Activated naive CD8-positive, alpha-beta T cell treated with anti-CD3 and anti-CD28 coated beads, Interleukin-2, amount 50 U/mL, for 24 hours (primary cell): ENCODE results near the gene TSPAN4.

Experiments
- ATAC-seq: fragments of 150-1000 bp; cut with Tn5 transposase; one replicate; pipeline ENCODE4 v1.10.0; 2021
- DNase-seq: peaks from one replicate; pipeline ENCODE4 v3.0.0; 2021
- H3K27ac Mint-ChIP-seq: one replicate; pipeline ENCODE4 v1.8.0; 2021; ENCODE audit warnings: mild to moderate bottlenecking, mixed read lengths
- H3K27me3 Mint-ChIP-seq: one replicate; pipeline ENCODE4 v1.8.0; 2021; ENCODE audit warnings: mixed read lengths
- H3K36me3 Mint-ChIP-seq: one replicate; pipeline ENCODE4 v1.8.0; 2021; ENCODE audit warnings: low read depth, mixed read lengths
- H3K4me1 Mint-ChIP-seq: one replicate; pipeline ENCODE4 v1.8.0; 2021; ENCODE audit warnings: mixed read lengths
- H3K4me3 Mint-ChIP-seq: one replicate; pipeline ENCODE4 v1.8.0; 2021; ENCODE audit warnings: mild to moderate bottlenecking, moderate library complexity, mixed read lengths
- H3K9me3 Mint-ChIP-seq: one replicate; pipeline ENCODE4 v1.8.0; 2021; ENCODE audit warnings: mixed read lengths

TSPAN4 gene

GRCh38 chr11:801097-801780 lies 41.4 kb upstream of the TSPAN4 start:
- no peak overlapping the region for H3K4me3 Mint-ChIP-seq
- ATAC-seq (no peak), DNase-seq (no peak)
- no peaks in the 10 kb centered on the region for H3K27me3 Mint-ChIP-seq
- H3K4me1 Mint-ChIP-seq: peaks cover 11% of the 10 kb centered on the region
- no peaks in the 10 kb centered on the region for H3K9me3 Mint-ChIP-seq
- no peaks in the 10 kb centered on the region for H3K36me3 Mint-ChIP-seq
- H3K27ac Mint-ChIP-seq: no peak overlapping the region

GRCh38 chr11:802018-802617 lies 40.5 kb upstream of the TSPAN4 start:
- H3K9me3 Mint-ChIP-seq: no peaks in the 10 kb centered on the region
- no peaks in the 10 kb centered on the region for H3K27me3 Mint-ChIP-seq
- H3K4me1 Mint-ChIP-seq: peaks cover 7% of the 10 kb centered on the region
- H3K4me3 Mint-ChIP-seq: no peak overlapping the region
- no peak for DNase-seq
- no peaks in the 10 kb centered on the region for H3K36me3 Mint-ChIP-seq
- ATAC-seq: no peak
- H3K27ac Mint-ChIP-seq: no peak overlapping the region

DNA sequence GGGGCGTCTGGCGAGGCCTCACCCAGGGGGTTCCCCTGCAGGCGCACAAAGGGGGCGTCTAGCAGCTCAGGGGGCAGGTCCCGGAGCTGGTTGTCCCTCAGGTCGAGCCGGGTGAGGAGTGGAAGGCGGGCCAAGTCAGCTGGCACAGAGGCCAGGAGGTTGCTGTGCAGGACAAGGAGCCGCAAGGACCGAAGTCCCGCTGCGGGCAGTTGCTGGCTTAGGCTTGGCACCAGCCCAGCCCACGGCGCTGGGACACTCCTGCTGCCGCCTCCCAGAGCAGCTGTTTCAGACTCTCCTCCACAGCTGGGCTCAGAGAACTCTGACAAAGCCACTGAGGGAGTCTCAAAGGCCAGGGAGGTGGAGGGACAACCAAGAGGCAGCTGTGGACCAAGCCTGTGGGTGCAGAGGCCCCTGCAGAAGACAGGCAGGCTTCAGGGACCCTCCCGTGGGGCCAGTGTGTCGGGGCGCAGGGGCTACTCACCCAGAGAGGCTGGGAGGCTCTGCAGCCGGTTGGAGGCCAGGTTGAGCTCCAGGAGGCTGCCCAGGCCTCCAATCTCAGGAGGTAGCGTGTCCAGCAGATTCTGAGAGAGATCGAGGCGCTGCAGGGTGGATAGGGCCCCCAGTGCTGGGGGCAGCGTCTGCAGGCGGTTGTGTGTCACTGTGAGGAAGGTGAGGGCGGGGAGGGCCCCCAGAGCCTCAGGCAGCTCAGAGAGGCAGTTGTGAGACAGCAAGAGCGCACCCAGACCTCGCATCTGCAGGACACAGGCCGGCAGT lies 39.8 kb upstream of the TSPAN4 start:
- H3K27me3 Mint-ChIP-seq: no peaks in the 10 kb centered on the region
- no peak overlapping the region for H3K27ac Mint-ChIP-seq
- peak overlapping the region; percentile 43 for H3K4me3 Mint-ChIP-seq

GRCh38 chr11:803467-803742 lies 39.2 kb upstream of the TSPAN4 start:
- no peaks in the 10 kb centered on the region for H3K9me3 Mint-ChIP-seq
- DNase-seq: no peak
- peaks cover 13% of the 10 kb centered on the region for H3K4me1 Mint-ChIP-seq
- peak overlapping the region; percentile 45 for H3K4me3 Mint-ChIP-seq
- no peak overlapping the region for H3K27ac Mint-ChIP-seq
- no peaks in the 10 kb centered on the region for H3K36me3 Mint-ChIP-seq
- no peak for ATAC-seq
- H3K27me3 Mint-ChIP-seq: no peaks in the 10 kb centered on the region

More for the DNA sequence above, 39.8 kb upstream of the TSPAN4 start:
- DNase-seq (no peak), ATAC-seq (no peak)
- H3K4me1 Mint-ChIP-seq: peaks cover 9% of the 10 kb centered on the region
- H3K36me3 Mint-ChIP-seq: no peaks in the 10 kb centered on the region
- no peaks in the 10 kb centered on the region for H3K9me3 Mint-ChIP-seq

DNA sequence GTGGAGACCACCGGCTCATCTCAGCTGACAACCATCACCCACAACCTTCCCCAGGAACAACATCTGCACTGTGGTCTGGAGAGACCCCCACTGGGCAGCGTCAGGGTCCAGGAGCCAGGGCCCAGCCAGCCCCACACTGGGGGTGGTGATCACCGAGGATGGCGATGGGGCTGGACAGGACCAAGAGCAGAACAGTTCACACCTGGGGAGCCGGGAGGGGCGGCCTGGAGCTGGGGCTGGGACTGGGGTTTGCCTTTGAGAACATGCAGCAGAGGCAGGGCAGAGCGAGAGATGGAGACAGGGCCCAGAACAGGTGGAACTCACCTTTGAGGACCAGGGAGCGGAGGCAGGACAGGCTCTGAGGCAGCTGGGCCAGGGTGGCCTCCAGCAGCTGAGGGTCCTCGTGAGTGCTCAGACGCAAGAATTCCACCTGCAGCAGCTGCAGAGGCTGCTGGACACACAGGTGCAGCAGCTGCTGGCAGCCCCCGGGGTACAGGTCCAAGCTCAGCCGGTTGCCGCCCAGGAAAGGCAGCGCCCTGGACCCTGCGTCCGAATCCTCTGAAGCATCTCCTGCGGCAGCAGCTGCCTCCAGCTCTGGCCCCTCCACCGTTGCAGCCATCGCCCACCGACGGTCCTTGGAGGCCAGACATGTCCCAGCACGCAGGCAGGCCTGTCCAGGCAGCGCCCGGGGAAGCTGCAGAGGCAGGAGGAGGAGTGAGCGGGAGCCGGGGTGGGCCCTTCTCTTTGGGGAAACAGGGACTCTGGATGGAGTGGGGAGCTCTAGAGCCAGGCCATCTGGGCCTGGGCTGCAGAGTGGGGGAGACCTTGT lies 38.7 kb upstream of the TSPAN4 start:
- Mint-ChIP-seq H3K36me3 (peaks cover 1% of the 10 kb centered on the region), H3K4me1 (peaks cover 19% of the 10 kb centered on the region), H3K9me3 (no peaks in the 10 kb centered on the region), H3K4me3 (peak overlapping the region; percentile 77), H3K27ac (peak overlapping the region; percentile 39), H3K27me3 (no peaks in the 10 kb centered on the region)
- ATAC-seq (no peak), DNase-seq (no peak)

GRCh38 chr11:804599-804964 lies 38.1 kb upstream of the TSPAN4 start:
- peak overlapping the region; percentile 39 for H3K27ac Mint-ChIP-seq
- H3K27me3 Mint-ChIP-seq: no peaks in the 10 kb centered on the region
- H3K4me3 Mint-ChIP-seq: peak overlapping the region; percentile 77
- DNase-seq (no peak), ATAC-seq (no peak)
- peaks cover 1% of the 10 kb centered on the region for H3K36me3 Mint-ChIP-seq
- peaks cover 21% of the 10 kb centered on the region for H3K4me1 Mint-ChIP-seq
- no peaks in the 10 kb centered on the region for H3K9me3 Mint-ChIP-seq

DNA sequence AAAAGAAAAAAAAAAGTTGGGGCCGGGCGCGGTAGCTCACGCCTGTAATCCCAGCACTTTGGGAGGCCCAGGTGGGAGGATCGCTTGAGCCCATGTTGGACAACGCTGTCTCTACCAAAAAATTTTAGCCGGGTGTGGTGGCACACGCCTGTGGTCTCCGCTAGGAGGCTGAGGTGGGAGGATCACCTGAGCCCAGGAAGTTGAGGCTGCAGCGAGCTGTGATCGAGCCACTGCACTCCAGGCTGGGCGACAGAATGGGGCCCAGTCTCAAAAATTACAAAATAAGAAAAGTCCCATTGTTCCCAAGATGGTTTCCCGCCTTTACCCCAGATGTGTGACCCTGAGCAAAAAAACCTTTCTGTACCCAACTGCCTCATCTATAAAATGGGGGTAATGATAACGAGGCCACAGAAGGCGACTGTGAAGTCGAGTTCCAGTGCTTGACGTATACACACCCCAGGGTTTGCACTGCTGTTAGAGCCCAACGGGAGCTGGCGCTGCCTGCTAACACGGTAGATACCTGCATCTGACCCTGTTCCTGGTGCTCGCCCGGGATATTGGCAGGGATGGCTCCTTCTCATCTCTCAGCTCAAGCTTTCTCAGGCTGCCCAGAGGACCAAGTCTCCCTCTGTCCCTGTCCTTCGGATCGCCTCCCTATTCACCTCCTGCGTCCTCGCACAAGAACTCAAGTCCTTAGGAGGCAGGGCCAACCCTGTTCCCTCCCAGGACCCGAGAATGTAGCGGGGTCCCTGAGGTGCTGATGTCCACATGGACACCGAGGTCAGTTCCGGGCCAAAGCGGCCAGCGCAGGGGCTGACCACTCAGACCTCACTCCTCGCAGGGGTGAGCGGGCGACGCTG lies 34.0 kb upstream of the TSPAN4 start:
- no peak for ATAC-seq
- Mint-ChIP-seq H3K4me3 (peak overlapping the region; percentile 93), H3K27ac (peak overlapping the region; percentile 98), H3K36me3 (peaks cover 36% of the 10 kb centered on the region), H3K4me1 (peaks cover 45% of the 10 kb centered on the region), H3K9me3 (no peaks in the 10 kb centered on the region), H3K27me3 (no peaks in the 10 kb centered on the region)
- no peak for DNase-seq

DNA sequence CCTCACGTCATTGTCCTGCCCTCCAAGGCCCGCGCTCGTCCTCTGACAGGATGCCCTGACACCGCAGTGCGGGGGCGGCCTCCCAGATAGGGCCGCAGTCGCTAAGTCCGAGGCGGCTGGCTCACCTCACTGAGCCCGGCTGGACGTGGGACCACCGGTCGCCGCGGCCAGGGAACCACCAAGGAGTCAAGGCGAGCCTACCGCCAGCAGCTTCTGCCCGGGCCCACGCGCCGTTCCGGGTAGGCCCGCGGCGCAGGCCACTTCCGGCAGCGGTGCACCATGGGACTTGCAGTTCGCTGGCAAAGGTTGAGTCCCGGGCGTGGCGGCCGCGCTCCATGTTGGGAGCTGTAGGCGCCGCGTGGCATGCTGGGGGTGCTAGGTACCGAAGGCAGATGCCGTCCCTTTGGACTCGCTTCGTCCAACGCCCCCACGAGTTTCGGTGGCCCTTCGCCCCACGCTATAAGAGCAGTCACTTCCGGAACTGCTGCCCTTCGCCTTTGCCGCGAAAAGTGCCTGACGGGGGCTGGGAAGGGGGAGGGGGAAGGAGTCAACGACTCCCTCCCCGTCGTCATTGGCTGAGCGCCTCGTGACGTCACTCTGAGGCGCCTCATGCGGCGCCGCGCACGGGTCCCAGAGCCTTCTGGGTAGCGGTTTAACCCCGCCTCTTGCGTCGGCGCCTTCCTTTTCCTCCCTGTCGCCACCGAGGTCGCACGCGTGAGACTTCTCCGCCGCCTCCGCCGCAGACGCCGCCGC lies 33.2 kb upstream of the TSPAN4 start, which contains the start of gene RPLP2:
Gene RPLP2, plus strand, starts transcription at position 681 of the 753 bp plus-strand sequence. CDS start 268 bp downstream, outside the sequence.
- peak within 1 kb of the TSS; percentile 93 for H3K4me3 Mint-ChIP-seq
- H3K27me3 Mint-ChIP-seq: no peaks in the 10 kb centered on the region
- ATAC-seq (peak; percentile 80), DNase-seq (peak; percentile 99)
- no peaks in the 10 kb centered on the region for H3K9me3 Mint-ChIP-seq
- peaks cover 42% of the 10 kb centered on the region for H3K4me1 Mint-ChIP-seq
- peaks cover 39% of the 10 kb centered on the region for H3K36me3 Mint-ChIP-seq
- peak within 1 kb of the TSS; percentile 98 for H3K27ac Mint-ChIP-seq

DNA sequence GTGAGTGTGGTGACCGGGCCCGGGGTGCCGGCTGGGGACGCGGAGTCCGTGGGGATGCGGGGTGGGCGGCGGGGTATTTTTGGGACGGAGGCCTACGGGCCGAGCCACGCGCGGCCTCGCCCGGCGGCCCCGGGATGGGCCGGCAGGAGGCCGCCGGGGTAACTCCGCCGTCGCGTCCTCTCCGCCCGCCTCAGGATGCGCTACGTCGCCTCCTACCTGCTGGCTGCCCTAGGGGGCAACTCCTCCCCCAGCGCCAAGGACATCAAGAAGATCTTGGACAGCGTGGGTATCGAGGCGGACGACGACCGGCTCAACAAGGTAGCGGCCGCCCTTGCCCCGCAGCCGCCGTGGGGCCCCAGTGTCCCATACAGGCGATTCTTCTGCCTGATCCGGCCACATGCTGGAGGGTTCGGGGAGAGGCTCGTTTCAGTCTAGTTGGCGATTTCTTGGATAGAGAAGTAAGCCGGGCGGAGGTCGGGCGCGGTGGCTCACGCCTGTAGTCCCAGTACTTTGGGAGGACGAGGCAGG lies 32.5 kb upstream of the TSPAN4 start:
- ATAC-seq: no peak
- H3K27ac Mint-ChIP-seq: peak overlapping the region; percentile 98
- no peaks in the 10 kb centered on the region for H3K9me3 Mint-ChIP-seq
- H3K4me3 Mint-ChIP-seq: peak overlapping the region; percentile 93
- H3K36me3 Mint-ChIP-seq: peaks cover 39% of the 10 kb centered on the region
- DNase-seq: no peak
- H3K27me3 Mint-ChIP-seq: no peaks in the 10 kb centered on the region
- peaks cover 42% of the 10 kb centered on the region for H3K4me1 Mint-ChIP-seq

DNA sequence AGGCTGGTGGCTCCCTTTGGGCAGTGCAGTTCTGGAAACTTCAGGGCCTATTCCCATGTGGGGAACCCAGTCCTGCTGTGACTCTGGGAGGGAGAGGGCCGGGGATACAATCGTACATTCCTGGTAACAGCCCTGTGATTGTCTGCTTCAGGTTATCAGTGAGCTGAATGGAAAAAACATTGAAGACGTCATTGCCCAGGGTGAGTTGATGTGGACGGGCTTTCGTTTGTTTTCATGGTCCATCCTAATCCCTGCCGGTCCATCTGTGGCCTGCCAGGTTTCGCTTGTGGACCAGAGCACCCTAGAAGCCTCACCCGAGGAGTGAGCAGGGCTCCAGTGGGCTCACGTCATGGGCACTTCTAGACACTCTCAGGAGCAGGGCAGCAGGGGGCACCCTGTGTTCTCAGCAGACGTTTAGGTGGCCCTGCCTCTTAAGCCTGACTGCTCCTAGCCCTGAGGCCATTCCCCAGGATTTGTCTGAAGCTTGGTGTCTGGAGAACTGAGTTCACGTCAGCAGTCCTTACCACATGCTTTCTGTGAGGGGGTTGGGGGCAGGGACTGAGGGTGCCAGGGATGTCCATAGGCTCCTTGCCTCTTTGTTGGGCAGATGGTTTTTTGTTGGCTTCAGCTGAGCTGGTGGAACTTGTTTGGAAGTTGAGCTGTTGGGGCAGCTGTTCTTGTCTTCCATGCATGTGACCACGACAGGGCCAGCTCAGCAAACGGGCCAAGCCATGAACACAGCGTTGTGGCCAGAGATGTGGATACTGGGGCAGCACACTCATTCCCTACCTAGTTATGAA lies 31.0 kb upstream of the TSPAN4 start:
- H3K4me1 Mint-ChIP-seq: peaks cover 38% of the 10 kb centered on the region
- H3K27me3 Mint-ChIP-seq: no peaks in the 10 kb centered on the region

GRCh38 chr11:812390-812789 lies 30.3 kb upstream of the TSPAN4 start:
- peak overlapping the region; percentile 93 for H3K4me3 Mint-ChIP-seq
- peaks cover 38% of the 10 kb centered on the region for H3K4me1 Mint-ChIP-seq
- no peaks in the 10 kb centered on the region for H3K27me3 Mint-ChIP-seq
- H3K27ac Mint-ChIP-seq: peak overlapping the region; percentile 98
- DNase-seq: no peak
- peaks cover 39% of the 10 kb centered on the region for H3K36me3 Mint-ChIP-seq
- no peaks in the 10 kb centered on the region for H3K9me3 Mint-ChIP-seq
- ATAC-seq: no peak

More for the DNA sequence above, 31.0 kb upstream of the TSPAN4 start:
- H3K36me3 Mint-ChIP-seq: peaks cover 39% of the 10 kb centered on the region
- no peaks in the 10 kb centered on the region for H3K9me3 Mint-ChIP-seq
- no peak for ATAC-seq
- DNase-seq: no peak
- peak overlapping the region; percentile 98 for H3K27ac Mint-ChIP-seq
- peak overlapping the region; percentile 93 for H3K4me3 Mint-ChIP-seq

DNA sequence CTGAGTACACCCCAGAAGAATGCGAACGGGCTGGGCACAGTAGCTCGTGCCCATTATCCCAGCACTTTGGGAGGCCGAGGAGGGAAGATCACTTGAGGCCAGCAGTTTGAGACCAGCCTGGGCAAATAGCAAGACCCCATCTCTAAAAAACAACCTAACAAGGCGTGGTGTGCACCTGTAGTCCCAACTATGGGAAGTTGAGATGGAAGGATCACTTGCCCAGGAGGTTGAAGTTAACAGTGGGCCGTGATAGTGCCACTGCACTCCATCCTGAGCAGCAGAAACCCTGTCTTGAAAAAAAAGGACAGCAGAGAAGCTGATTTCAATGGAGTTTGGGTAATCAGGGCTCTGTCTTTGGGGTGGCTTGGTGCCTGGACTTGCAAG lies 29.6 kb upstream of the TSPAN4 start:
- peak overlapping the region; percentile 98 for H3K27ac Mint-ChIP-seq
- H3K4me3 Mint-ChIP-seq: peak overlapping the region; percentile 93
- H3K9me3 Mint-ChIP-seq: no peaks in the 10 kb centered on the region
- DNase-seq (no peak), ATAC-seq (no peak)
- H3K36me3 Mint-ChIP-seq: peaks cover 39% of the 10 kb centered on the region
- H3K4me1 Mint-ChIP-seq: peaks cover 34% of the 10 kb centered on the region
- H3K27me3 Mint-ChIP-seq: no peaks in the 10 kb centered on the region
